Spinal cord (tissue), 10 donors: ENCODE measurements around the gene TBC1D22A. TPM values are rescaled to one million over a fixed set of nuclear protein-coding genes. Genes with fewer than 3 reads are reported as not detected.

ENCODE experiments used
- DNase-seq, 6 donors: peaks; one replicate each; pipeline versions ENCODE4 v3.0.0 to v3.0.0-alpha.2; 2013 to 2015; ENCODE audit warnings: low spot score in 6 of 6, low read depth in 4 of 6
- H3K27ac ChIP-seq: one replicate; pipeline ENCODE4 v1.5.1; 2013; ENCODE audit warnings: low read depth, low read length, control low read depth
- H3K27me3 ChIP-seq: one replicate; pipeline ENCODE4 v1.6.1; 2013; ENCODE audit warnings: low read length; ENCODE audit not compliant: control insufficient read depth, insufficient read depth
- H3K36me3 ChIP-seq: one replicate; pipeline ENCODE4 v1.6.1; 2013; ENCODE audit warnings: low read length; ENCODE audit not compliant: control insufficient read depth, insufficient read depth
- H3K4me1 ChIP-seq: one replicate; pipeline ENCODE4 v1.6.1; 2013; ENCODE audit warnings: low read length; ENCODE audit not compliant: control insufficient read depth, insufficient read depth
- H3K4me3 ChIP-seq: one replicate; pipeline ENCODE4 v1.5.1; 2013; ENCODE audit warnings: low read depth, low read length, control low read depth
- H3K9me3 ChIP-seq: one replicate; pipeline ENCODE4 v1.6.1; 2013; ENCODE audit warnings: low read length; ENCODE audit not compliant: control insufficient read depth, insufficient read depth
- WGBS: methylation state at CpG from one replicate; pipeline ENCODE4 v1.1.5; 2013; ENCODE audit warnings: missing lambda C conversion rate; ENCODE audit not compliant: insufficient coverage; 5-methylcytosine and 5-hydroxymethylcytosine counted together
- polyA plus RNA-seq, 2 donors: library from polyadenylated mRNA; unstranded; fragments of 120-200 nt; gene quantifications; one replicate each; pipeline ENCODE4 v1.2.1, GENCODE V29; 2013; ENCODE audit not compliant: insufficient read length in 2 of 2
- total RNA-seq, 2 donors: library from RNA; depleted of rRNA in 1 of 2; stranded (reverse); fragments of 120-200 nt in 1 of 2; fragments of >200 nt in 1 of 2; gene quantifications; one replicate each; pipeline versions ENCODE4 v1.2.3 to v1.2.4, GENCODE V29; 2013 to 2014
- donor health status: healthy.

TBC1D22A gene
- total and polyA plus RNA-seq, 4 donors = 7.1 to 14.6 (median 10.8) TPM

- H3K36me3 ChIP-seq = peaks cover 24% of the 10 kb centered on the region
- no peak overlapping the region for H3K27ac ChIP-seq
- peaks cover 48% of the 10 kb centered on the region for H3K4me1 ChIP-seq
- H3K27me3 ChIP-seq = no peaks in the 10 kb centered on the region
- no peaks in the 10 kb centered on the region for H3K9me3 ChIP-seq
- DNase-seq = no peak
- 68% methylated on average over 5 of the region's 8 CpGs for WGBS
- peak overlapping the region; percentile 53 for H3K4me3 ChIP-seq
Measured at GRCh38 chr22:46736705-46737104, 25.7 kb upstream of the TBC1D22A start.

GRCh38 chr22:46737105-46737975 is 25.1 kb upstream of the TBC1D22A start:
- Histone ChIP-seq H3K36me3 (peaks cover 19% of the 10 kb centered on the region), H3K27me3 (no peaks in the 10 kb centered on the region), H3K4me3 (peak overlapping the region; percentile 53), H3K9me3 (no peaks in the 10 kb centered on the region), H3K27ac (peak overlapping the region; percentile 67), H3K4me1 (peaks cover 44% of the 10 kb centered on the region)
- 2% methylated on average over 53 of the region's 53 CpGs for WGBS
- DNase-seq = peak in 2 of 6 donors; percentile 69 to 74

- peaks cover 19% of the 10 kb centered on the region for H3K36me3 ChIP-seq
- no peaks in the 10 kb centered on the region for H3K27me3 ChIP-seq
- H3K9me3 ChIP-seq = no peaks in the 10 kb centered on the region
- H3K27ac ChIP-seq = peak within 1 kb of the TSS; percentile 67
- peak within 1 kb of the TSS; percentile 53 for H3K4me3 ChIP-seq
- H3K4me1 ChIP-seq = peaks cover 44% of the 10 kb centered on the region
- peak in 4 of 6 donors; percentile 61 to 95 (median 78) for DNase-seq
- whole genome bisulfite sequencing = under 1% methylated on average over 91 of the region's 99 CpGs
Measured at GRCh38 chr22:46737976-46738646, 24.3 kb upstream of the TBC1D22A start, which contains the start of gene CERK. CERK (minus strand) TSS chr22:46738252; CDS start chr22:46738148, 104 bp downstream.

- H3K9me3 ChIP-seq = no peaks in the 10 kb centered on the region
- WGBS = 11% methylated on average over 20 of the region's 20 CpGs
- DNase-seq = peak in 1 of 6 donors; percentile 49
- peaks cover 19% of the 10 kb centered on the region for H3K36me3 ChIP-seq
- H3K4me1 ChIP-seq = peaks cover 44% of the 10 kb centered on the region
- no peaks in the 10 kb centered on the region for H3K27me3 ChIP-seq
- H3K27ac ChIP-seq = peak overlapping the region; percentile 52
- H3K4me3 ChIP-seq = peak overlapping the region; percentile 52
Measured at GRCh38 chr22:46738647-46739093, 23.8 kb upstream of the TBC1D22A start.

- Histone ChIP-seq H3K27ac (peak overlapping the region; percentile 52), H3K27me3 (no peaks in the 10 kb centered on the region), H3K4me1 (peaks cover 43% of the 10 kb centered on the region), H3K4me3 (peak overlapping the region; percentile 52), H3K9me3 (no peaks in the 10 kb centered on the region), H3K36me3 (peaks cover 19% of the 10 kb centered on the region)
- DNase-seq = peak in 2 of 6 donors; percentile 55 to 80
- 58% methylated on average over 16 of the region's 20 CpGs for WGBS
Measured at GRCh38 chr22:46739094-46739870, 23.2 kb upstream of the TBC1D22A start.

- peaks cover 27% of the 10 kb centered on the region for H3K4me1 ChIP-seq
- H3K27ac ChIP-seq = no peak overlapping the region
- H3K9me3 ChIP-seq = no peaks in the 10 kb centered on the region
- 91% methylated on average over 12 of the region's 14 CpGs for WGBS
- H3K4me3 ChIP-seq = no peak overlapping the region
- no peaks in the 10 kb centered on the region for H3K27me3 ChIP-seq
- H3K36me3 ChIP-seq = peaks cover 6% of the 10 kb centered on the region
- no peak for DNase-seq
Measured at GRCh38 chr22:46740910-46741780, 21.3 kb upstream of the TBC1D22A start.

- 89% methylated on average over 5 of the region's 6 CpGs for WGBS
- Histone ChIP-seq H3K27me3 (no peaks in the 10 kb centered on the region), H3K9me3 (no peaks in the 10 kb centered on the region), H3K4me3 (no peak overlapping the region), H3K4me1 (peaks cover 17% of the 10 kb centered on the region), H3K27ac (no peak overlapping the region), H3K36me3 (peaks cover 4% of the 10 kb centered on the region)
- no peak for DNase-seq
Measured at GRCh38 chr22:46741974-46742519, 20.4 kb upstream of the TBC1D22A start.

- Histone ChIP-seq H3K4me3 (no peak overlapping the region), H3K9me3 (no peaks in the 10 kb centered on the region), H3K27me3 (peaks cover 5% of the 10 kb centered on the region), H3K36me3 (peaks cover 4% of the 10 kb centered on the region), H3K4me1 (peaks cover 13% of the 10 kb centered on the region), H3K27ac (no peak overlapping the region)
- no peak for DNase-seq
- 91% methylated on average over 6 of the region's 6 CpGs for WGBS
Measured at GRCh38 chr22:46742576-46743221, 19.8 kb upstream of the TBC1D22A start.
